ENCODE data around the gene CTSF. TPM values are rescaled to one million over a fixed set of nuclear protein-coding genes. Genes with fewer than 3 reads are reported as not detected.

Gene CTSF
- total RNA-seq, 2 experiments from 2014 or later: 2.8 to 4.1 TPM

DNA sequence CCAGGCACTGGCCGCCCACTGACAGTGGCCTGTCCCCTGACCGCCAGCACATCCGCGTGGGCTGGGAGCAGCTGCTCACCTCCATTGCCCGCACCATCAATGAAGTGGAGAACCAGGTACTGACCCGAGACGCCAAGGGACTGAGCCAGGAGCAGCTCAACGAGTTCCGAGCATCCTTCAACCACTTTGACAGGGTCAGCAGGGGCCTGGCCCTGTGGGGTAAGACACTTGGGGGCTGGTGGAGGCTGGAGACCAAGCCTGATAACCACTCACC is 6.5 kb downstream of the CTSF start:
- no peak overlapping the region for H3K27ac Mint-ChIP-seq
- peaks cover 19% of the 10 kb centered on the region for H3K27me3 Mint-ChIP-seq
- H3K4me3 Mint-ChIP-seq: no peak overlapping the region
- CTCF ChIA-PET: interaction anchor here (0.6 to 1.1 kb wide), 2 partner anchors 116 to 525 kb away, joined by 3 to 5 read pairs; partner anchors contain the start of gene RBM4B
- ATAC-seq (no peak), DNase-seq (no peak)
- H3K4me1 Mint-ChIP-seq: no peaks in the 10 kb centered on the region
- H3K9me3 Mint-ChIP-seq (ENCODE audit: low read depth): no peaks in the 10 kb centered on the region
- H3K36me3 Mint-ChIP-seq: no peaks in the 10 kb centered on the region

DNA sequence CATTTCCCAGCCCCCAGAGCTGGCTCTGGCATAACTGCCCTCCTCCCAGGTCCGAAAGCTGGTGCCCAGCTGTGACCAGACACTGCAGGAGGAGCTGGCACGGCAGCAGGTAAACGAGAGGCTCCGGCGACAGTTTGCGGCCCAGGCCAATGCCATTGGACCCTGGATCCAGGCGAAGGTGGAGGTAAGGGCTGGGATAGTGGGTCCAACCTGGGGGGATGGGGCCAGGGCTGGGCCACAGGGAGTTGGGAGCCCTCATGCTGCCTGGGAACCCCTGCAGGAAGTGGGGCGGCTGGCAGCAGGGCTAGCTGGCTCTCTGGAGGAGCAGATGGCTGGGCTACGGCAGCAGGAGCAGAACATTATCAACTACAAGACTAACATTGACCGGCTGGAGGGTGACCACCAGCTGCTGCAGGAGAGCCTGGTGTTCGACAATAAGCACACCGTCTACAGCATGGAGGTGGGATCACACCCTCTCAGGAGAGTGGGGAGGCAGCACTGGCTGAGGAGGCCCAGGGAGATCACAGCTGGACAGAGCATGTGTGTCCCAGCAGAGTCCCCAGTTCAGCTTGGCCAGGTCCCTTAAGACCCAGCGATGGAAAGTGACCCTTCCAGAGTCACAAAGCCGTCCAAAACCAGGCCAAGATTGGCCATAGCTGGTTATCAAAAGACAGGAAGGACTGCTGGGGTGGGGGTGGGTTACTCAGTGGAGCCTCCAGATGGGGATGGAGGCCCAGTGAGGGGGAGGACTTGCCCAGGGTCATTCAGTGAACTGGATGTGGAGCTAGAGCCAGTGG is 7.0 kb downstream of the CTSF start:
- Mint-ChIP-seq H3K27ac (no peak overlapping the region), H3K4me3 (no peak overlapping the region), H3K9me3 (ENCODE audit: low read depth) (no peaks in the 10 kb centered on the region), H3K4me1 (no peaks in the 10 kb centered on the region), H3K27me3 (peaks cover 19% of the 10 kb centered on the region), H3K36me3 (no peaks in the 10 kb centered on the region)
- DNase-seq: no peak
- CTCF ChIA-PET: interaction anchor here (0.6 to 1.1 kb wide), 3 partner anchors 116 to 524 kb away, joined by 3 to 5 read pairs (median 5); partner anchors contain the start of gene RBM4B
- ATAC-seq: no peak

DNA sequence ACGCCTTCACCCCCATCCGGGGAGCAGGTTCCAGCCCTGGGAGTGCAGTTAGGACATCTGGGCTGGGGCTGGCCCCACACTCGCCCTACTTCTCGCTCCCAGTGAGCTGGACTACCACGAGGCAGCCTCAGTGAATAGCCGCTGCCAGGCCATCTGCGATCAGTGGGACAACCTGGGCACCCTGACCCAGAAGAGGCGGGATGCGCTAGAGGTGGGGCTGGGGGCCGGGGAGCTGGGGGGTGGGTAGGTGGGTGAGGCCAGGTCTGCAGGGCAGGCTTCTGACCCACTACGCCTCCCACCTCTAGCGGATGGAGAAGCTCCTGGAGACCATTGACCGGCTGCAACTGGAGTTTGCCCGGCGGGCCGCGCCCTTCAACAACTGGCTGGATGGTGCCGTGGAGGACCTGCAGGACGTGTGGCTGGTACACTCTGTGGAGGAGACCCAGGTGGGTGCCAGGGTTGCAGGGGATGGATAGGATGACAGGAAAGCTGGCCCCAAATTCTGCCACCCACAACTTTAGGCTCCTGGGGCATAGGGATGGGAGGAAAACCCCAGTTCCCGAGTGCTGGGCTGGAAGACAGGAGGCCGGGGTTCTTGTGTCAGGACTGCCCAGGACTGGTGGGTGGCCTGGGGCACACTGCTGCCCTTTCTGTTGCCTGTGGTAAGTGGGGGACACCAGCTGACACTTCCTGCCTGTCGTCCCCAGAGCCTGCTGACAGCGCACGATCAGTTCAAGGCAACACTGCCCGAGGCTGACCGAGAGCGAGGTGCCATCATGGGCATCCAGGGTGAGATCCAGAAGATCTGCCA is 8.3 kb downstream of the CTSF start:
- CTCF ChIA-PET: interaction anchor here (0.6 to 1.7 kb wide), 3 partner anchors 19 to 119 kb away, joined by 3 to 9 read pairs (median 5); partner anchors contain the start of gene RBM4B

DNA sequence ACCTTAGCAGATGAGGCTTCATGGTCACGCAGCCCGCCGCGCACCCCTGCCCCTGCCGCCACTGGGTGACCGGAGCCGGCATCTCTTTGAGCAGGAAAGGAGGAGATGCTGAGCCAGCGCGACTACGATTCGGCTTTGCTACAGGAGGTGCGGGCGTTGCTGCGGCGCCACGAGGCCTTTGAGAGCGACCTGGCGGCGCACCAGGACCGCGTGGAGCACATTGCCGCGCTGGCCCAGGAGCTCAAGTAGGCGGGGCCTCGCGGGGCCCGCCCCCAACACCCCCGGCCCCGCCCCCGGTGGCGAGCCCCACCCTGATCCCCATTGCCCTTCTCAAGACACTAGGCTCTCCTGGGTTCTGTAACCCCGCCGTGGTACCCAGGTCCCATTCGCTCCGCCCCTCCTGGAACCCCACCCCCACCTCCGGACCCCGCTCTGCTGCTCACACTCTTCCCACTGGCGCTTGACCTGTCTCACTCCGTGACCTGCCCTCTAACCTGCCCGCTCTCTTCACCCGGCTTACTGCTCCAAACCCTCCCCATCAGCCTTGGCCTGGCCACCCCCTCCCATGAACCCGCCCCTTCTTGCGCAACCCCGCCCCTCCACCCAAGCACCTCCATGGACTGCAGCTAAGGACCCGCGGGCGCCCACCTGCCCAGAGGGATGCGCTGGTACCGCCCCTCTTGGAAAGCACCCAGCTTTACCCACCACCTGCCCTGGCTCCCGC is 9.1 kb downstream of the CTSF start:
- no peaks in the 10 kb centered on the region for H3K9me3 Mint-ChIP-seq (ENCODE audit: low read depth)
- peak; percentile 72 for ATAC-seq
- H3K4me3 Mint-ChIP-seq: no peak overlapping the region
- CTCF ChIA-PET: interaction anchor here (0.6 to 1.7 kb wide), 2 partner anchors 20 to 120 kb away, joined by 3 to 9 read pairs; no protein-coding TSS in a partner anchor
- no peaks in the 10 kb centered on the region for H3K4me1 Mint-ChIP-seq
- H3K36me3 Mint-ChIP-seq: no peaks in the 10 kb centered on the region
- peak; percentile 46 for DNase-seq
- no peak overlapping the region for H3K27ac Mint-ChIP-seq
- H3K27me3 Mint-ChIP-seq: peaks cover 19% of the 10 kb centered on the region

More for the DNA sequence above, 8.3 kb downstream of the CTSF start:
- ATAC-seq (no peak), DNase-seq (no peak)
- Mint-ChIP-seq H3K4me1 (no peaks in the 10 kb centered on the region), H3K9me3 (ENCODE audit: low read depth) (no peaks in the 10 kb centered on the region), H3K36me3 (no peaks in the 10 kb centered on the region), H3K27ac (no peak overlapping the region), H3K4me3 (no peak overlapping the region), H3K27me3 (peaks cover 19% of the 10 kb centered on the region)

DNA sequence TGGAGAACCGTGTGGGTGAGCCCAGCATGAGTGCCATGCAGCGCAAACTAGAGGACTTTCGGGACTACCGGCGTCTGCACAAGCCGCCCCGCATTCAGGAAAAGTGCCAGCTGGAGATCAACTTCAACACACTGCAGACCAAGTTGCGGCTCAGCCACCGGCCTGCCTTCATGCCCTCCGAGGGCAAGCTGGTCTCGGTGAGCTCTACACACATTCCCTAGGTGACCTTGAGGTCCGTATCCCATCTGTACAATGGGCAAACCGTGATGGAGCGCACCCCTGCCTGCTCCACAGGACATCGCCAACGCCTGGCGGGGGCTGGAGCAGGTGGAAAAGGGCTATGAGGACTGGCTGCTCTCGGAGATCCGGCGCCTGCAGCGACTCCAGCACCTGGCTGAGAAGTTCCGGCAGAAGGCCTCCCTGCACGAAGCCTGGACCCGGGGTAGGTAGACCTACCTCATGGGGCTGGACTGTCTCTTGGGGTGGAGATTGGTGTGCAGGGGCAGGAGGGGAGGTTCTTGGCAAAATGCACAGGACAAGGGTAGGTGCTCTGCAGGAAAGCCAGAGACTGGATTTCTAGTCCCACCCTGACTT is 10.6 kb downstream of the CTSF start:
- Mint-ChIP-seq H3K27me3 (peaks cover 19% of the 10 kb centered on the region), H3K36me3 (no peaks in the 10 kb centered on the region), H3K9me3 (ENCODE audit: low read depth) (no peaks in the 10 kb centered on the region), H3K4me1 (no peaks in the 10 kb centered on the region), H3K27ac (no peak overlapping the region), H3K4me3 (no peak overlapping the region)
- ATAC-seq: no peak
- no peak for DNase-seq
- CTCF ChIA-PET: no interaction called here

DNA sequence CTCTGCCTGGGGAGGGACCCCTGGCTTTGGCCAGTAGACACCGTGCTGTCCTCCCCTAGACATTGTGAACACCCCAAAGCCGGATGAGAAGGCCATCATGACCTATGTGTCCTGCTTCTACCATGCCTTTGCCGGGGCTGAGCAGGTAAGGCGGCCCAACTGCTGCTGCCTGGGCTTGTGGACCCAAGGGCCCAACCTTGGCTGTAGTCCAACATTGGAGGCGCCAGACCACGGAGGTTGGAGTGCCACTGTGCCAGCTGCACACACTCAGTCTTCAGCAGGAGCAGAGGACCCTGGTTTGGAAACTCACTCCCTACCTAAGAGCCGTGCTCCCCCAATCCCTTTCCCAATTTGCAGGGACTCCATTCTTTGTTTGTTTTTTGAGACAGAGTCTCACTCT is 12.3 kb downstream of the CTSF start:
- DNase-seq (no peak), ATAC-seq (no peak)
- CTCF ChIA-PET: no interaction called here
- Mint-ChIP-seq H3K27me3 (peaks cover 19% of the 10 kb centered on the region), H3K36me3 (no peaks in the 10 kb centered on the region), H3K4me1 (no peaks in the 10 kb centered on the region), H3K9me3 (ENCODE audit: low read depth) (no peaks in the 10 kb centered on the region), H3K27ac (no peak overlapping the region), H3K4me3 (no peak overlapping the region)

DNA sequence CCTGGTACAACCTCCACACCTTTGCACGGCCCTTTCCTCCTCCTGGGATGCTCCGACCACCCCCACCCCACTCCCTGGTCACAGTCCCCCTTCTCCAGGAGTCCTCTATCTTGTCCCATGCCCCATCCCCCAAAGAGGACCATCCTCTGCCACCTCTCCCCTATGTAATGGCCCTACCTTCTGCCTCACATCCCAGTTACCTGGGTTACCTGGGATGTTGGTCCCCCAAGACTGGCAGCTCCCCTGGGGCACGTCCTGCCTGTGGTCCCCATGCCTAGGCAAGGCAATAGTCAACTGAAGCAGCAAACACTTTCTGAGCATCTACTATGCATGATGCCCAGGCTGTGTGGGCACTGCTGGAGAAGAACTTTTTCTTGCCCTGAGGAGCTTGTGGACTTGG is 13.0 kb downstream of the CTSF start:
- Mint-ChIP-seq H3K27me3 (peaks cover 19% of the 10 kb centered on the region), H3K9me3 (ENCODE audit: low read depth) (no peaks in the 10 kb centered on the region), H3K4me1 (no peaks in the 10 kb centered on the region), H3K4me3 (no peak overlapping the region), H3K36me3 (no peaks in the 10 kb centered on the region), H3K27ac (no peak overlapping the region)
- no peak for ATAC-seq
- CTCF ChIA-PET: interaction anchor here (1.8 kb wide), 1 partner anchor 12 kb away, joined by 4 read pairs; no protein-coding TSS in a partner anchor
- DNase-seq: no peak

DNA sequence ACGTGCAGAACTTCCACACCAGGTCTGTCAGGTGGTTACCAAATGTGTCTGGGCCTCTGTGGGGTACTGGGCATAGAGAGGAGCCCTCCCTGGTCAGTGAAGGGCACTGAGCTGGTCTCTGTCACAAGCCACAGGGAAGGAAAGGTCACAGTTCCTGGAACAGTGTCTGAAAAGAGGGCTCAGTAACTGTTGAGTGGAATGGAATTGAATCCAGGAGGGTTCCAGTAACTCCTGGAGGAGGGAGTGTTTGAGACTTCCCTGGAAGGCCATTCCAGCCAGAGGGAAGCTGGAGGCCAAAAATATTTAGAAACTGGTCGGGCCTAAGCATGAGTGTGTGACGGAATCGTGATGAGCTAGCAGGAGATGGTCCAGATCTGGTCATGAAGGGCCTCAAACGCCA is 13.8 kb downstream of the CTSF start:
- no peaks in the 10 kb centered on the region for H3K9me3 Mint-ChIP-seq (ENCODE audit: low read depth)
- H3K4me3 Mint-ChIP-seq: no peak overlapping the region
- DNase-seq: no peak
- no peaks in the 10 kb centered on the region for H3K36me3 Mint-ChIP-seq
- no peaks in the 10 kb centered on the region for H3K4me1 Mint-ChIP-seq
- H3K27ac Mint-ChIP-seq: no peak overlapping the region
- H3K27me3 Mint-ChIP-seq: peaks cover 22% of the 10 kb centered on the region
- CTCF ChIA-PET: interaction anchor here (0.9 to 1.8 kb wide), 2 partner anchors 9 to 11 kb away, joined by 3 to 4 read pairs; no protein-coding TSS in a partner anchor
- no peak for ATAC-seq

DNA sequence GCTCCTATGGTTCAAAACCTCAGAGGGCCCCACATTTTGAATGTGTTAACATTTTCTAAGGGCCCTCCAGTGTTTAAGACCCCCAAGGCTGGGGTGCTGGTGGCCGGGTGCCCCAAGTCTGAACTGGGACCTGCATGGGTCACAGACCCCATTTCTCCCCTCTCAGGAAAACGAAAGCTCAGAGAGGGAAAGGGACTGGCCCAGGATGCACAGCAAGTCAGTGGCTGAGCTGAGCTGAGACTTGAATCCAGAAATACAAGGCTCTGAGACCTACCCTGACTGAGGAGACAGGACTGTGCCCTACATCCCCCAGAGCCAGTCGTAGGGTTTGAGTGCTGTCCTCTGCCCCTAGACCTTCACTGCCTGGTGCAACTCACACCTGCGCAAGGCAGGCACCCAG is 17.5 kb downstream of the CTSF start:
- Mint-ChIP-seq H3K27ac (no peak overlapping the region), H3K9me3 (ENCODE audit: low read depth) (no peaks in the 10 kb centered on the region), H3K36me3 (no peaks in the 10 kb centered on the region), H3K4me1 (peaks cover 3% of the 10 kb centered on the region), H3K4me3 (no peak overlapping the region), H3K27me3 (peaks cover 11% of the 10 kb centered on the region)
- DNase-seq (no peak), ATAC-seq (no peak)
- CTCF ChIA-PET: no interaction called here

DNA sequence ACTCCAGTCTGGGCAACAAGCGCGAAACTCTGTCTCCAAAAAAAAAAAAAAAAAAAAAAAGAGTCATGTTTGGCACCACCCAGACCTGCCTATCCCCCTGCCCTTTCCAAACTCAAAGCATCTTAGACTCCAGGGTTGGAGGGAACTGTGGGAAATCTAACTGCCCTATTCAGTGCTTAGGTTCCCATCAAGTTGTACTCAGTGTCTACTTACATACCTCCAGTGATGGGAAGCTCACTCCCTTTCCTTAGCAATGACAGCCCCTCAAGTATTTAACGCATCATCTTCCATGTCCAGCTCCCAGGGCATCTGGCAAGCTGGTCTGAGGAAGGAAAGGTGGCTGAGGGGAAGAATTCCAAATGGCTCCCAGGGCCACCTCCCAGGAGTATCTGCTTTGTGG is 18.7 kb downstream of the CTSF start:
- Mint-ChIP-seq H3K4me3 (no peak overlapping the region), H3K27ac (no peak overlapping the region), H3K9me3 (ENCODE audit: low read depth) (no peaks in the 10 kb centered on the region), H3K27me3 (peaks cover 11% of the 10 kb centered on the region), H3K4me1 (peaks cover 7% of the 10 kb centered on the region), H3K36me3 (no peaks in the 10 kb centered on the region)
- ATAC-seq: no peak
- DNase-seq: no peak
- CTCF ChIA-PET: no interaction called here

DNA sequence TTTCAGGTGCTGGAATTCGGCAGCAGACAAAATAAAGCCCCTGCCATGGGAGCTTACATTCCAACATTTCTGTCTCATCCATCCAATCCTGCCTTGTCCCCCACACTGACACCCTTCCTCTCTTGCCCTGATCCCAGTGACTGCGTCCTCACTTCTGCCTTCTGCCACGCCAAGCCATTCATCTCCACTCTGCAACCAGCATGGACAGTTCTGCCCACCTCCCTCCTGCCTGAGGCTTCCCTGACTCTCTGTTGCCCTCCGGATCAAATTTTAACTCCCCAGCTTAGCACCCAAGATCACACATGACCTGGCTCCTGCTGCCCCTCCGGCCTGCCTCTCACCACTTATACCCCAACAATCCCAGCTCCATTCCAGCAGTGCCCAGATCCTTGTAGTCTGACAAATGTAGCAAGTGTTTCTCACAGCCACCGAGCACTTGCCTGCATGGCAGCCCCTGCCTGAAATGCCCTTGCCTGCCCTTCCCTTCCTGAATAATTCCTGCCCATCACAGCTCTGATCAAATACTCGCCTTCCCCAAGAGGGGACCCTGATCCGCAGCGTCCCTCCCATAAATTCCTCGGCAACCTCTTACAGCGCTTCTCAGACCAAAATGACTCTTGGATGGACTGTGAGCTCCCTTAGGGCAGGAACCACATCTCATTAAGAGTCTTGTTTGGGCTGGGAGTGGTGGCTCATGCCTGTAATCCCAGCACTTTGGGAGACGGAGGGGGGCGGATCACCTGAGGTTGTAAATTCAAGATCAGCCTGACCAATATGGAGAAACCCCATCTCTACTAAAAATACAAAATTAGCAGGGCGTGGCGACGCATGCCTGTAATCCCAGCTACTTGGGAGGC is 19.4 kb downstream of the CTSF start:
- CTCF ChIA-PET: interaction anchor here (0.8 kb wide), 1 partner anchor 29 kb away, joined by 3 read pairs; no protein-coding TSS in a partner anchor
- H3K36me3 Mint-ChIP-seq: no peaks in the 10 kb centered on the region
- peaks cover 12% of the 10 kb centered on the region for H3K4me1 Mint-ChIP-seq
- DNase-seq (no peak), ATAC-seq (no peak)
- no peaks in the 10 kb centered on the region for H3K9me3 Mint-ChIP-seq (ENCODE audit: low read depth)
- H3K4me3 Mint-ChIP-seq: no peak overlapping the region
- no peak overlapping the region for H3K27ac Mint-ChIP-seq
- peaks cover 11% of the 10 kb centered on the region for H3K27me3 Mint-ChIP-seq

DNA sequence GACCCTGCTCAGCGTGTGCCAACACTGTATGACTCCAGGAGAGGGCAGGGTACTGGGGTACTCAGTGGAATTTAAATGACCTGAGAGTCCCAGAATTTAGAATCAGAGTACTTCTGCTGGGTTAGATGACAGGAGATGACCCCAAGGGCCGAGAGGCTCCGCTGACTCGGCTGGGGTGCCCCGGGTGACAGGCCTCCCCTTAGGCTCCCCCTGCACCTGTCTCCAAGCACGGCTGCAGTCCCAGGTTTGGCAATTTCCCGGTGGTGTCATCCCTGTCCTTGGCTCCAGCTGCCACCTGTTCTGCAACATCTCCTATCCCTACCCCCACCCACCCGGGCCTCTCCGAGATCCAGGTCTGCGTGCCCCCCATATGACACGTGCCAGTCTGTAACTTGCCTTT is 20.4 kb downstream of the CTSF start:
- H3K4me3 Mint-ChIP-seq: no peak overlapping the region
- H3K36me3 Mint-ChIP-seq: no peaks in the 10 kb centered on the region
- H3K27ac Mint-ChIP-seq: no peak overlapping the region
- ATAC-seq (no peak), DNase-seq (no peak)
- peaks cover 11% of the 10 kb centered on the region for H3K27me3 Mint-ChIP-seq
- H3K9me3 Mint-ChIP-seq (ENCODE audit: low read depth): no peaks in the 10 kb centered on the region
- peaks cover 21% of the 10 kb centered on the region for H3K4me1 Mint-ChIP-seq
- CTCF ChIA-PET: interaction anchor here (0.8 kb wide), 1 partner anchor 30 kb away, joined by 3 read pairs; no protein-coding TSS in a partner anchor

Measured in activated CD8-positive, alpha-beta memory T cell treated with anti-CD3 and anti-CD28 coated beads, Interleukin-2, amount 10 ng/mL, durations not matched to agents 7 days and 5 days (primary cell).